ENCODE results near the gene RAB8B.

Gene RAB8B

DNA sequence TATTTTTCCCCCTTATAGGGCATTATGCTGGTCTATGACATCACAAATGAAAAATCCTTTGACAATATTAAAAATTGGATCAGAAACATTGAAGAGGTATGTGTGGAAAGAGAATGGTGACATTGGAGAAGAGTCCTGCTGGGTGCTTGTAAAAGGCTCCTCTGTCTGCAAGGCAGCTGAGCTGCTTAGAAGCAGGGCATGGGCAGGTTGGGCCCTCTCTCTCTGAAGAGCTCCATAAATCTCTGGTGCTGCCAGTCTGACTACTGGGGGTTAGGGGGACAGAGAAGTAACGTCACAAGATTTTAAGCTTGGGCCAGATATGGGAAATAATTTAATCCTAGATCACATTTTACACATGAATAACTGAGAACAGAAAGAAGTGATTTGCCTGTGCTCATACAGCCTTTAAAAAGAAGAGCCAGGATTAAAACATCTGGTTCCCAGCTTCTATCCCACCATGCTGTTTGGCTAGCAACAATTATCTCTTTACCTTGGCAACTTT lies 66.1 kb downstream of the RAB8B start:
- H3K27ac ChIP-seq (ENCODE audit: low read length), result no peak overlapping the region

DNA sequence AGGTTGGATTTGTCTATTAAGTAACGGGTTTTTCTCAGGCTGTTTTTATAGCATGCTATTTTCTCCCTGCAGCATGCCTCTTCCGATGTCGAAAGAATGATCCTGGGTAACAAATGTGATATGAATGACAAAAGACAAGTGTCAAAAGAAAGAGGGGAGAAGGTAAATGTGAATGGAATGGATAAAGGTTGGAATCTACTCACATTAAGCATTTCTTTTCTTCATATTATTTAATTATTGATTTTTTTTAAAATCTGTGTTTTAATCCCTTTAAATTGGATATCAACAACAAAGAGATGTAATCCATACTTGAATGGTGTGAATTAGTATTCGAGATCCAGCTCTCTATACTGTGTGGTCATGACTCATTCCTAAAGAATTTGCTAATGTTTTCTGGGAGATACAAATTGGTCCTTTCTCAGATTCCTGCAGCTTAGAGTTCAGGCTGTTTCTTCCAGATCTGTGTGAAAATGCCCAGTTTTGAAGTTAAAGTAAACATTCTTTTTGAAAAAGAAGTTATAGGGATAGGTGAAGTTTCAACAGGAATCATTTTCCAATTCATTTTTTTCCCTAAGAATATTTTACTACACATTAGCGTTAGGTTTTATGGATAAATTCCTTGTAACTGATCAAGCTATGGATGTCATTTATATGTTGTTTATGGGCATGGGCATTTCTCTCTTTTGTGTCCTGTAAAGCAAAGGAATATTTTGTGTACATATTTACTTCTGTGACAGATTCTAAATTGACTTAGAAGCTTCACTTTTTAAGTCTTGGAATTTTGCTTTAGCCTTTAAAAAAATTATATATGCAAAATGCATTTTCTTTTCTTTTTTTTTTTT lies 67.2 kb downstream of the RAB8B start:
- H3K27ac ChIP-seq (ENCODE audit: low read length), result no peak overlapping the region
- DNase-seq, result no peak
- no peak overlapping the region for H3K4me2 ChIP-seq (ENCODE audit: low read depth, low read length)

More for the DNA sequence above, 66.1 kb downstream of the RAB8B start:
- H3K4me2 ChIP-seq (ENCODE audit: low read depth, low read length), result no peak overlapping the region
- no peaks in the 10 kb centered on the region for H3K4me1 ChIP-seq (ENCODE audit: low read length)
- DNase-seq, result no peak
- no peaks in the 10 kb centered on the region for H3K79me2 ChIP-seq (ENCODE audit: low read length)
- no peak overlapping the region for H2AFZ ChIP-seq (ENCODE audit: low read length)
- no peaks in the 10 kb centered on the region for H3K27me3 ChIP-seq (replicated peaks; ENCODE audit: insufficient read depth, low read length)
- H3K36me3 ChIP-seq (replicated peaks; ENCODE audit: insufficient read depth, low read length), result no peaks in the 10 kb centered on the region
- H3K9ac ChIP-seq (ENCODE audit: low read length), result no peak overlapping the region
- H3K9me3 ChIP-seq (replicated peaks; ENCODE audit: insufficient read depth, low read length), result no peaks in the 10 kb centered on the region
- no peak overlapping the region for H3K4me3 ChIP-seq (ENCODE audit: low read length)
- no peaks in the 10 kb centered on the region for H4K20me1 ChIP-seq (ENCODE audit: insufficient read depth, low read length)
- no peaks in the 10 kb centered on the region for H3F3A ChIP-seq (ENCODE audit: insufficient read depth, low read length)
- TF ChIP-seq, protein P1, sequence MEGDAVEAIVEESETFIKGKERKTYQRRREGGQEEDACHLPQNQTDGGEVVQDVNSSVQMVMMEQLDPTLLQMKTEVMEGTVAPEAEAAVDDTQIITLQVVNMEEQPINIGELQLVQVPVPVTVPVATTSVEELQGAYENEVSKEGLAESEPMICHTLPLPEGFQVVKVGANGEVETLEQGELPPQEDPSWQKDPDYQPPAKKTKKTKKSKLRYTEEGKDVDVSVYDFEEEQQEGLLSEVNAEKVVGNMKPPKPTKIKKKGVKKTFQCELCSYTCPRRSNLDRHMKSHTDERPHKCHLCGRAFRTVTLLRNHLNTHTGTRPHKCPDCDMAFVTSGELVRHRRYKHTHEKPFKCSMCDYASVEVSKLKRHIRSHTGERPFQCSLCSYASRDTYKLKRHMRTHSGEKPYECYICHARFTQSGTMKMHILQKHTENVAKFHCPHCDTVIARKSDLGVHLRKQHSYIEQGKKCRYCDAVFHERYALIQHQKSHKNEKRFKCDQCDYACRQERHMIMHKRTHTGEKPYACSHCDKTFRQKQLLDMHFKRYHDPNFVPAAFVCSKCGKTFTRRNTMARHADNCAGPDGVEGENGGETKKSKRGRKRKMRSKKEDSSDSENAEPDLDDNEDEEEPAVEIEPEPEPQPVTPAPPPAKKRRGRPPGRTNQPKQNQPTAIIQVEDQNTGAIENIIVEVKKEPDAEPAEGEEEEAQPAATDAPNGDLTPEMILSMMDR (IDR thresholded peaks at IDR 0.05; ENCODE audit: low read length), result no peak
- no peak for TF ChIP-seq EZH2 (optimal IDR thresholded peaks at IDR 0.05; ENCODE audit: low read depth, low read length)
- no peak for TF ChIP-seq EZH2phosphoT487 (IDR thresholded peaks at IDR 0.05; ENCODE audit: low read length)
- H3K9me2 ChIP-seq (replicated peaks; ENCODE audit: insufficient read depth, low read length), result no peaks in the 10 kb centered on the region

DNA sequence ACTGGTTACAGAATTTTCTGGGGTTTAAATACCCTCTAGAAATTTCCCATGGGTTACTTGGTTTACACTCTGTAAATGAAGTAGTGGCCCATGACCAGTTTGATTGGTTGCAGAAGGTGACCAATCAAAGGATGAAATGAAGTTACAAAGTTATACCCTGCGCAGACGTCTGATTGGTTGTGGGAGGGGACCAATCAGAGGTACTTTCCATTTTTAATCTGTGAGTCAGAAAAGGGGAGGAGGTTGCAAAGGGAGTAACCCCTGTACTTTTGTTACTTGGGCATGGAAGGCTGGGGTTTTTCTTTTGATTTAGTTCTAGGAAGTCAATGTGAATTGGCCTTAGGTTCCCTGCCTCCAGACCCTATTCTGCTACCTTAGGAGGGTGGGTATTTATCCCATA lies 69.3 kb downstream of the RAB8B start:
- H3K9ac ChIP-seq (ENCODE audit: low read length), result no peak overlapping the region
- H3K4me3 ChIP-seq (ENCODE audit: low read length), result no peak overlapping the region
- no peaks in the 10 kb centered on the region for H3K9me3 ChIP-seq (replicated peaks; ENCODE audit: insufficient read depth, low read length)
- H3K9me2 ChIP-seq (replicated peaks; ENCODE audit: insufficient read depth, low read length), result no peaks in the 10 kb centered on the region
- H3K27ac ChIP-seq (ENCODE audit: low read length), result no peak overlapping the region
- no peak for DNase-seq
- H2AFZ ChIP-seq (ENCODE audit: low read length), result no peak overlapping the region
- H3F3A ChIP-seq (ENCODE audit: insufficient read depth, low read length), result no peaks in the 10 kb centered on the region
- H3K4me1 ChIP-seq (ENCODE audit: low read length), result no peaks in the 10 kb centered on the region
- no peaks in the 10 kb centered on the region for H3K36me3 ChIP-seq (replicated peaks; ENCODE audit: insufficient read depth, low read length)
- no peaks in the 10 kb centered on the region for H3K27me3 ChIP-seq (replicated peaks; ENCODE audit: insufficient read depth, low read length)
- TF ChIP-seq, protein P1 (IDR thresholded peaks at IDR 0.05; ENCODE audit: low read length), result no peak
- TF ChIP-seq EZH2 (optimal IDR thresholded peaks at IDR 0.05; ENCODE audit: low read depth, low read length) (no peak), EZH2phosphoT487 (IDR thresholded peaks at IDR 0.05; ENCODE audit: low read length) (no peak)
- H3K79me2 ChIP-seq (ENCODE audit: low read length), result no peaks in the 10 kb centered on the region
- no peaks in the 10 kb centered on the region for H4K20me1 ChIP-seq (ENCODE audit: insufficient read depth, low read length)
- H3K4me2 ChIP-seq (ENCODE audit: low read depth, low read length), result no peak overlapping the region

More for the DNA sequence above, 67.2 kb downstream of the RAB8B start:
- H3K9me2 ChIP-seq (replicated peaks; ENCODE audit: insufficient read depth, low read length), result no peaks in the 10 kb centered on the region
- H3K36me3 ChIP-seq (replicated peaks; ENCODE audit: insufficient read depth, low read length), result no peaks in the 10 kb centered on the region
- no peak overlapping the region for H3K4me3 ChIP-seq (ENCODE audit: low read length)
- no peak overlapping the region for H2AFZ ChIP-seq (ENCODE audit: low read length)
- no peaks in the 10 kb centered on the region for H3K27me3 ChIP-seq (replicated peaks; ENCODE audit: insufficient read depth, low read length)
- no peaks in the 10 kb centered on the region for H3K79me2 ChIP-seq (ENCODE audit: low read length)
- no peaks in the 10 kb centered on the region for H3K4me1 ChIP-seq (ENCODE audit: low read length)
- H4K20me1 ChIP-seq (ENCODE audit: insufficient read depth, low read length), result no peaks in the 10 kb centered on the region
- TF ChIP-seq EZH2phosphoT487 (IDR thresholded peaks at IDR 0.05; ENCODE audit: low read length), result no peak
- TF ChIP-seq EZH2 (optimal IDR thresholded peaks at IDR 0.05; ENCODE audit: low read depth, low read length), result no peak
- TF ChIP-seq, protein P1 (IDR thresholded peaks at IDR 0.05; ENCODE audit: low read length), result no peak
- H3K9ac ChIP-seq (ENCODE audit: low read length), result no peak overlapping the region
- H3K9me3 ChIP-seq (replicated peaks; ENCODE audit: insufficient read depth, low read length), result no peaks in the 10 kb centered on the region
- no peaks in the 10 kb centered on the region for H3F3A ChIP-seq (ENCODE audit: insufficient read depth, low read length)

Data from MM.1S (cell line).